Kidney epithelial cell (primary cell): ENCODE measurements around the gene ANKRD22. TPM values are rescaled to one million over a fixed set of nuclear protein-coding genes. Genes with fewer than 3 reads are reported as not detected.

Experiments
- DNase-seq: peaks from one replicate; pipeline ENCODE4 v3.0.0-alpha.2; 2010; ENCODE audit warnings: low read depth
- H3K27me3 ChIP-seq: 2 replicates; pipeline ENCODE4 v1.6.0; 2011; ENCODE audit warnings: low read length; ENCODE audit not compliant: control insufficient read depth, insufficient read depth
- H3K36me3 ChIP-seq: 2 replicates; pipeline ENCODE4 v1.5.1; 2011; ENCODE audit warnings: low read length; ENCODE audit not compliant: control insufficient read depth, insufficient read depth
- H3K4me3 ChIP-seq: 2 replicates; pipeline ENCODE4 v1.5.1; 2011; ENCODE audit warnings: low read depth, mild to moderate bottlenecking, control low read depth, low read length
- CTCF ChIP-seq: IDR thresholded peaks from 2 replicates; pipeline ENCODE4 v1.5.1; 2011; ENCODE audit warnings: mild to moderate bottlenecking, moderate library complexity, low read length, control low read depth, inconsistent platforms; ENCODE audit not compliant: insufficient read depth, poor library complexity, severe bottlenecking
- total RNA-seq: library from RNA; depleted of rRNA; stranded (reverse); fragments of >200 nt; gene quantifications from 2 replicates; pipeline ENCODE4 v1.2.3, GENCODE V29; 2015

The ANKRD22 gene
- total RNA-seq, 1 donor from 2014 or later: 0.17 TPM

- TF ChIP-seq CTCF: no peak
- no peak for DNase-seq
- Histone ChIP-seq H3K27me3 (no peaks in the 10 kb centered on the region), H3K4me3 (no peak overlapping the region), H3K36me3 (no peaks in the 10 kb centered on the region)
Measured at GRCh38 chr10:88805361-88805760, 46.3 kb downstream of the ANKRD22 start.

GRCh38 chr10:88804083-88804812 is 47.4 kb downstream of the ANKRD22 start:
- no peak overlapping the region for H3K4me3 ChIP-seq
- no peak for TF ChIP-seq CTCF
- DNase-seq: no peak
- H3K27me3 ChIP-seq: no peaks in the 10 kb centered on the region
- no peaks in the 10 kb centered on the region for H3K36me3 ChIP-seq

GRCh38 chr10:88803641-88804040 is 48.0 kb downstream of the ANKRD22 start:
- Histone ChIP-seq H3K4me3 (no peak overlapping the region), H3K36me3 (no peaks in the 10 kb centered on the region), H3K27me3 (no peaks in the 10 kb centered on the region)
- TF ChIP-seq CTCF: no peak
- DNase-seq: no peak

GRCh38 chr10:88802523-88803285 is 48.9 kb downstream of the ANKRD22 start, which contains the start of gene LIPM:
Gene LIPM, plus strand, starts transcription at chr10:88802730. Its CDS starts 167 bp downstream, at chr10:88802897.
- no peak within 1 kb of the TSS for H3K4me3 ChIP-seq
- TF ChIP-seq CTCF: no peak
- no peaks in the 10 kb centered on the region for H3K27me3 ChIP-seq
- DNase-seq: no peak
- H3K36me3 ChIP-seq: no peaks in the 10 kb centered on the region

GRCh38 chr10:88800152-88801125 is 51.2 kb downstream of the ANKRD22 start:
- TF ChIP-seq CTCF: no peak
- Histone ChIP-seq H3K27me3 (no peaks in the 10 kb centered on the region), H3K4me3 (no peak overlapping the region), H3K36me3 (no peaks in the 10 kb centered on the region)
- DNase-seq: no peak
